Endodermal cell (in vitro differentiated cells): Measurements from ENCODE around the gene CD200R1L. TPM values are rescaled to one million over a fixed set of nuclear protein-coding genes. Genes with fewer than 3 reads are reported as not detected.

Experiments used
- DNase-seq: peaks from one replicate; pipeline ENCODE4 v3.0.0-alpha.2; 2017
- H3K27ac ChIP-seq: 2 replicates; pipeline ENCODE4 v1.5.1; 2013; ENCODE audit warnings: mild to moderate bottlenecking, low read depth, low read length, moderate library complexity
- H3K27me3 ChIP-seq: 2 replicates; pipeline ENCODE4 v1.6.1; 2013; ENCODE audit warnings: mild to moderate bottlenecking, low read length, moderate library complexity; ENCODE audit not compliant: insufficient read depth, control insufficient read depth, poor library complexity, severe bottlenecking
- H3K36me3 ChIP-seq: 2 replicates; pipeline ENCODE4 v1.7.0; 2013; ENCODE audit warnings: mild to moderate bottlenecking, low read length, moderate library complexity; ENCODE audit not compliant: control insufficient read depth, insufficient read depth
- H3K4me1 ChIP-seq: one replicate; pipeline ENCODE4 v1.7.0; 2013; ENCODE audit warnings: low read length; ENCODE audit not compliant: control insufficient read depth, insufficient read depth
- H3K4me3 ChIP-seq: 2 replicates; pipeline ENCODE4 v1.5.1; 2013; ENCODE audit warnings: mild to moderate bottlenecking, low read length, moderate library complexity
- H3K9ac ChIP-seq: 2 replicates; pipeline ENCODE4 v1.6.1; 2013; ENCODE audit warnings: mild to moderate bottlenecking, low read length, moderate library complexity; ENCODE audit not compliant: poor library complexity, severe bottlenecking; ENCODE audit errors: extremely low read depth
- H3K9me3 ChIP-seq: 2 replicates; pipeline ENCODE4 v1.6.1; 2013; ENCODE audit warnings: mild to moderate bottlenecking, low read length, moderate library complexity; ENCODE audit not compliant: control insufficient read depth
- H3K27ac Mint-ChIP-seq: 2 replicates; pipeline ENCODE4 v1.8.0; 2020; ENCODE audit warnings: mixed read lengths
- H3K27me3 Mint-ChIP-seq: 2 replicates; pipeline ENCODE4 v1.8.0; 2021; ENCODE audit warnings: mild to moderate bottlenecking, mixed read lengths; ENCODE audit not compliant: insufficient read depth
- H3K36me3 Mint-ChIP-seq: 2 replicates; pipeline ENCODE4 v1.8.0; 2020; ENCODE audit warnings: low read depth, mixed read lengths
- H3K4me1 Mint-ChIP-seq: 2 replicates; pipeline ENCODE4 v1.8.0; 2020; ENCODE audit warnings: mixed read lengths
- H3K4me3 Mint-ChIP-seq: 2 replicates; pipeline ENCODE4 v1.8.0; 2020; ENCODE audit warnings: mild to moderate bottlenecking, moderate library complexity, mixed read lengths
- H3K9me3 Mint-ChIP-seq: 2 replicates; pipeline ENCODE4 v1.8.0; 2020; ENCODE audit warnings: mild to moderate bottlenecking, mixed read lengths
- CTCF ChIP-seq: fragments of 200-600 bp; sonication (generic); conservative IDR thresholded peaks from 2 replicates; pipeline ENCODE4 v1.5.0; 2021; ENCODE audit warnings: antibody characterized with exemption, mild to moderate bottlenecking
- WGBS, 2 experiments: methylation state at CpG; one replicate each; pipeline versions ENCODE4 v1.1.5 to v1.1.7; 2013; ENCODE audit warnings: missing lambda C conversion rate in 2 of 2, mixed read lengths in 1 of 2; ENCODE audit not compliant: insufficient coverage in 1 of 2, insufficient read length in 1 of 2; 5-methylcytosine and 5-hydroxymethylcytosine counted together
- total RNA-seq, 2 donors: library from RNA; stranded (reverse); fragmentation: NEBNext Ultra II Directional in 1 of 2; extraction: Animal tissue kit (Norgen Biotek cat#: 25700) in 1 of 2; gene quantifications; 2 replicates in 1 of 2; 3 replicates in 1 of 2; pipeline ENCODE4 v1.2.1, GENCODE V29; 2021

The CD200R1L gene
- total RNA-seq, 2 donors from 2014 or later = not detected

- WGBS, 2 experiments = 97% methylated on average over 2 of the region's 2 CpGs; no CpG with 5 or more reads in 1 of the 2 experiments
- Histone ChIP-seq H3K36me3 (no peaks in the 10 kb centered on the region), H3K4me3 (no peak overlapping the region), H3K9ac (no peak overlapping the region), H3K4me1 (no peaks in the 10 kb centered on the region), H3K27me3 (no peaks in the 10 kb centered on the region), H3K9me3 (no peaks in the 10 kb centered on the region), H3K27ac (no peak overlapping the region)
- TF ChIP-seq CTCF = no peak
- Mint-ChIP-seq H3K27me3 (no peaks in the 10 kb centered on the region), H3K36me3 (no peaks in the 10 kb centered on the region), H3K27ac (no peak overlapping the region), H3K9me3 (no peaks in the 10 kb centered on the region), H3K4me3 (no peak overlapping the region), H3K4me1 (no peaks in the 10 kb centered on the region)
- DNase-seq = no peak
Observed at GRCh38 chr3:112770951-112771350, 75.7 kb downstream of the CD200R1L start.

GRCh38 chr3:112770032-112770626 lies 76.5 kb downstream of the CD200R1L start:
- H3K4me3 ChIP-seq = no peak overlapping the region
- H3K27ac ChIP-seq = no peak overlapping the region
- DNase-seq = peak; percentile 57
- no peak overlapping the region for H3K9ac ChIP-seq
- no peaks in the 10 kb centered on the region for H3K9me3 ChIP-seq
- WGBS, 2 experiments = 91 to 100% methylated on average over 2 to 3 of the region's 3 CpGs
- no peaks in the 10 kb centered on the region for H3K9me3 Mint-ChIP-seq
- no peaks in the 10 kb centered on the region for H3K4me1 Mint-ChIP-seq
- H3K4me1 ChIP-seq = no peaks in the 10 kb centered on the region
- H3K27me3 Mint-ChIP-seq = no peaks in the 10 kb centered on the region
- H3K27ac Mint-ChIP-seq = no peak overlapping the region
- TF ChIP-seq CTCF = no peak
- no peaks in the 10 kb centered on the region for H3K27me3 ChIP-seq
- H3K36me3 ChIP-seq = no peaks in the 10 kb centered on the region
- H3K36me3 Mint-ChIP-seq = no peaks in the 10 kb centered on the region
- no peak overlapping the region for H3K4me3 Mint-ChIP-seq

GRCh38 chr3:112769286-112769978 lies 77.2 kb downstream of the CD200R1L start:
- H3K27me3 ChIP-seq = no peaks in the 10 kb centered on the region
- no peak overlapping the region for H3K4me3 Mint-ChIP-seq
- no peak for DNase-seq
- no peaks in the 10 kb centered on the region for H3K36me3 ChIP-seq
- no peak for TF ChIP-seq CTCF
- WGBS, 2 experiments = 97 to 100% methylated on average over 1 of the region's 1 CpG
- no peaks in the 10 kb centered on the region for H3K4me1 Mint-ChIP-seq
- H3K27ac ChIP-seq = no peak overlapping the region
- no peaks in the 10 kb centered on the region for H3K9me3 ChIP-seq
- H3K9me3 Mint-ChIP-seq = no peaks in the 10 kb centered on the region
- H3K4me3 ChIP-seq = no peak overlapping the region
- no peak overlapping the region for H3K27ac Mint-ChIP-seq
- H3K36me3 Mint-ChIP-seq = no peaks in the 10 kb centered on the region
- no peaks in the 10 kb centered on the region for H3K27me3 Mint-ChIP-seq
- H3K9ac ChIP-seq = no peak overlapping the region
- H3K4me1 ChIP-seq = no peaks in the 10 kb centered on the region
